Chondrocyte (in vitro differentiated cells): ENCODE data around the gene PRSS56. TPM values are rescaled to one million over a fixed set of nuclear protein-coding genes. Genes with fewer than 3 reads are reported as not detected.

Experiments used
- DNase-seq: peaks from one replicate; pipeline ENCODE4 v3.0.0; 2021; ENCODE audit warnings: mixed read lengths, low spot score
- H3K27ac Mint-ChIP-seq: one replicate; pipeline ENCODE4 v1.8.0; 2021; ENCODE audit warnings: mild to moderate bottlenecking, moderate library complexity, mixed read lengths; ENCODE audit not compliant: unreplicated experiment
- H3K27me3 Mint-ChIP-seq: 2 replicates; pipeline ENCODE4 v1.8.0; 2021; ENCODE audit warnings: low read depth, mixed read lengths
- H3K36me3 Mint-ChIP-seq: 2 replicates; pipeline ENCODE4 v1.8.0; 2021; ENCODE audit warnings: low read depth, mixed read lengths
- H3K4me1 Mint-ChIP-seq: 2 replicates; pipeline ENCODE4 v1.8.0; 2021; ENCODE audit warnings: low read depth, mild to moderate bottlenecking, mixed read lengths
- H3K4me3 Mint-ChIP-seq: one replicate; pipeline ENCODE4 v1.8.0; 2021; ENCODE audit warnings: mild to moderate bottlenecking, moderate library complexity, mixed read lengths; ENCODE audit not compliant: unreplicated experiment
- H3K9me3 Mint-ChIP-seq: 2 replicates; pipeline ENCODE4 v1.8.0; 2021; ENCODE audit warnings: low read depth, mixed read lengths
- long read RNA-seq: library from polyadenylated mRNA; stranded (forward); transcript quantifications from one replicate; pipeline ENCODE4 v2.0.0, GENCODE V29; 2021
- total RNA-seq: library from RNA; stranded (reverse); gene quantifications from 3 replicates; pipeline ENCODE4 v1.2.1, GENCODE V29; 2021
- TF ChIP-seq, protein P1 (sequence below): fragments of 200-600 bp; sonication (generic); IDR thresholded peaks from 2 replicates; pipeline ENCODE4 v1.5.0; 2021; ENCODE audit warnings: antibody characterized with exemption, mild to moderate bottlenecking, moderate library complexity

PRSS56 gene
- total RNA-seq = not detected in 3 replicates
- long read RNA-seq = 0 reads

GRCh38 chr2:232519581-232520438, at the start of gene PRSS56:
Gene PRSS56 (plus strand): TSS chr2:232520388. CDS start chr2:232520599, 211 bp downstream.
- H3K9me3 Mint-ChIP-seq = no peaks in the 10 kb centered on the region
- no peak within 1 kb of the TSS for H3K27ac Mint-ChIP-seq
- H3K4me3 Mint-ChIP-seq = no peak within 1 kb of the TSS
- H3K4me1 Mint-ChIP-seq = peaks cover 7% of the 10 kb centered on the region
- TF ChIP-seq, protein P1, sequence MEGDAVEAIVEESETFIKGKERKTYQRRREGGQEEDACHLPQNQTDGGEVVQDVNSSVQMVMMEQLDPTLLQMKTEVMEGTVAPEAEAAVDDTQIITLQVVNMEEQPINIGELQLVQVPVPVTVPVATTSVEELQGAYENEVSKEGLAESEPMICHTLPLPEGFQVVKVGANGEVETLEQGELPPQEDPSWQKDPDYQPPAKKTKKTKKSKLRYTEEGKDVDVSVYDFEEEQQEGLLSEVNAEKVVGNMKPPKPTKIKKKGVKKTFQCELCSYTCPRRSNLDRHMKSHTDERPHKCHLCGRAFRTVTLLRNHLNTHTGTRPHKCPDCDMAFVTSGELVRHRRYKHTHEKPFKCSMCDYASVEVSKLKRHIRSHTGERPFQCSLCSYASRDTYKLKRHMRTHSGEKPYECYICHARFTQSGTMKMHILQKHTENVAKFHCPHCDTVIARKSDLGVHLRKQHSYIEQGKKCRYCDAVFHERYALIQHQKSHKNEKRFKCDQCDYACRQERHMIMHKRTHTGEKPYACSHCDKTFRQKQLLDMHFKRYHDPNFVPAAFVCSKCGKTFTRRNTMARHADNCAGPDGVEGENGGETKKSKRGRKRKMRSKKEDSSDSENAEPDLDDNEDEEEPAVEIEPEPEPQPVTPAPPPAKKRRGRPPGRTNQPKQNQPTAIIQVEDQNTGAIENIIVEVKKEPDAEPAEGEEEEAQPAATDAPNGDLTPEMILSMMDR = no peak
- no peak for DNase-seq
- H3K27me3 Mint-ChIP-seq = peaks cover 43% of the 10 kb centered on the region
- H3K36me3 Mint-ChIP-seq = no peaks in the 10 kb centered on the region

DNA sequence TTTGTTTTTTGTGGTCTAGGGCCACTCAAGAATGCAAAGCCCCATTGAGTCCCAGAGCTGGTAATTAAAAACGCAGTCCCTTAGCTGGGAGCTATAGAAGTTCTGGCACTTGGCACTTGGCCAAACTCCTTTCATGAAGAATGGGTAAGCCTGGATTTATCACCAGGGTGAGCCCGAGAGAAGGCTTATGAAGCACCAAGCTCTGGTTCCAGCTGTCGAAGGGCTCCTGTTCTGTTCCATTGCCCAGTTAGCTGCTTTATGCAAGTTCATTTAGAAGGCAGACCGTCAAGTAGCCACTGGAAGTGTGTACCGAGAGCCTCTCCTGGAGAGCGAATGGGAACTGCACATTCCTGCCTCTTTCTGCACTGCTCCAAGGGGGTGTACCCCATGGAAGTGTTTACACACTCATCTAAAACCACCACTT, 46.7 kb upstream of the PRSS56 start:
- peaks cover 9% of the 10 kb centered on the region for H3K36me3 Mint-ChIP-seq
- no peak overlapping the region for H3K4me3 Mint-ChIP-seq
- H3K27me3 Mint-ChIP-seq = peaks cover 65% of the 10 kb centered on the region
- no peak overlapping the region for H3K27ac Mint-ChIP-seq
- no peaks in the 10 kb centered on the region for H3K4me1 Mint-ChIP-seq
- peaks cover 18% of the 10 kb centered on the region for H3K9me3 Mint-ChIP-seq
- peak; percentile 3 for DNase-seq
- TF ChIP-seq, protein P1 = no peak

GRCh38 chr2:232476045-232476444, 44.1 kb upstream of the PRSS56 start:
- TF ChIP-seq, protein P1 = no peak
- peaks cover 55% of the 10 kb centered on the region for H3K27me3 Mint-ChIP-seq
- peaks cover 18% of the 10 kb centered on the region for H3K9me3 Mint-ChIP-seq
- H3K4me1 Mint-ChIP-seq = no peaks in the 10 kb centered on the region
- H3K27ac Mint-ChIP-seq = no peak overlapping the region
- H3K36me3 Mint-ChIP-seq = peaks cover 9% of the 10 kb centered on the region
- DNase-seq = peak; percentile 4
- H3K4me3 Mint-ChIP-seq = no peak overlapping the region

DNA sequence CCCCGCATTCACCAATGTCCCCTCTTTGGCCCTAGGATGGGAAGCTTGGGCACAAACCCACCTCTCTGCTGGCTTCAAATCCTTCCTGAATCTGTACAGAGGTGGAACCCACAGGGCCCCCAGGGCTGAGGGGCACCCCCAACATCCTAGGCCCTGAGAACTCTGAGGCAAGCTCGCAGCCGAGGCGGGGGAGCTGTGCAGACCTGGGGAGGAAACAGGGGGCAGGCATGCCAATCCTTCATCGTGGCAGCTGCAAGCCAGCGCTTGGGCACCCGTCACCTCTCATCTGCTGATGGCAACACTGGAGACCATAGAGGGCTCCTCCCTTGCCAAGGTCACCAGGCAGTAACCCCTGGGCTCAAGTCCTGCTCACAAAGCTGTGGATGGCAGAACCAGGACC, 43.4 kb upstream of the PRSS56 start:
- Mint-ChIP-seq H3K4me3 (no peak overlapping the region), H3K27ac (no peak overlapping the region), H3K9me3 (peaks cover 12% of the 10 kb centered on the region), H3K27me3 (peaks cover 53% of the 10 kb centered on the region), H3K4me1 (no peaks in the 10 kb centered on the region), H3K36me3 (peaks cover 9% of the 10 kb centered on the region)
- DNase-seq = peak; percentile 68
- TF ChIP-seq, protein P1 = no peak

DNA sequence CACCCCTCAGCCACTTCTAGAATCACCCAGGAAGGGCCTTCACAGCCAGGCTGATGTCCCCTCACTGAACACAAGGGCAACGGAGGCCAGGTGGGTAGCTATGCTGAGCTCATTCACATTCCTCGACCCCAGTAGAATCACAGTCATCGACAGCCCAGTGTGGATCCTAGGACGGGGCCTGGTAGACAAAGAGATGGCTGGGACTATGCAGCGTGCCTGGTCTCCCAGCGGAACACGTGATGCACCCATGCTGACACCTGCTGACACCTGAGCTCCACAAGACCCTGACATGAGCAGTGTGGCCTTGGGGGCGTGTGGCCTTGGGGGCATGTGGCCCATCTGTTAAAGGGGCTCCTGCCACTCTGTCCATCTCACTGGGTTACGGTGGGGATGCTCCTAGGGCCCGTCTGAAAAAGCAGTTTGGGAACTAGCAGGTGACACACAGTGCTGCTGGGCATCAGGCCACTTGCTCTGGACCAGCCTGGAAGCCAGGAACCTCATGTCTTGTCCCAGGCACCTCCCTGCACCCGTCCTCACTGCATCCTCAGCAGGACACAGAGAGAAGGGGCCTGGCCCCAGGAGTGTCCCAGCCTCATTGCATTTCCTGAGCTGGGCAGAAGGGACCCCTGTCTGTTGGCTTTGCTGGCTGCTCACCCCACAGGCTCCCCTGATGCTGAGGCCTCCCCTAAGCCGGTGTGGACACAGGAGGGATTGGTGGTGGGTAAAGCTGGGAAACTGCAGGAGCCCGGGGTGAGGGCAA, 42.3 kb upstream of the PRSS56 start:
- Mint-ChIP-seq H3K27ac (no peak overlapping the region), H3K4me3 (no peak overlapping the region), H3K9me3 (peaks cover under 1% of the 10 kb centered on the region), H3K36me3 (peaks cover under 1% of the 10 kb centered on the region), H3K27me3 (peaks cover 50% of the 10 kb centered on the region), H3K4me1 (no peaks in the 10 kb centered on the region)
- peak; percentile 57 for DNase-seq
- TF ChIP-seq, protein P1 = no peak
